SW480 (cell line): ENCODE measurements around the gene C22orf42.

Experiments used
- DNase-seq: peaks from one replicate; pipeline ENCODE4 v3.0.0-alpha.2; 2016; ENCODE audit warnings: low spot score

The C22orf42 gene

DNA sequence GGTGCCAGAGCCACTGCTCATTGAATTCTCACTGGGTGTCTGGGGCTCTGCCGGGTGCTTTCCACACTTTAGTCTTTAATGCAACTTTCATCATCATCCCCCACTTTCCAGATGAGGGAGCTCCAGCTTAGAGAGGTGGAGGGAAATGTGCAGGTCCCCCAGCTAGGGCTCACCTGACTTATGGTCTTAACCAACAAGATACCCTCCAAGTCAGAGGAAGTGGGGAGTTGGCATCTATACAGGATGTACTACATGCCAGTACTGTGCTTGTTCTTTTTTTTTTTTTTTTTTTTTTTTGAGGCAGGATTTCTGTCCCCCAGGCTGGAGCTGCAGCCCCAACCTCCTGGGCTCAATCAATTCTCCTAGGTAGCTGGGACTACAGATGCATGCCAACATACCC is 26.3 kb downstream of the C22orf42 start:
- no peak for DNase-seq

DNA sequence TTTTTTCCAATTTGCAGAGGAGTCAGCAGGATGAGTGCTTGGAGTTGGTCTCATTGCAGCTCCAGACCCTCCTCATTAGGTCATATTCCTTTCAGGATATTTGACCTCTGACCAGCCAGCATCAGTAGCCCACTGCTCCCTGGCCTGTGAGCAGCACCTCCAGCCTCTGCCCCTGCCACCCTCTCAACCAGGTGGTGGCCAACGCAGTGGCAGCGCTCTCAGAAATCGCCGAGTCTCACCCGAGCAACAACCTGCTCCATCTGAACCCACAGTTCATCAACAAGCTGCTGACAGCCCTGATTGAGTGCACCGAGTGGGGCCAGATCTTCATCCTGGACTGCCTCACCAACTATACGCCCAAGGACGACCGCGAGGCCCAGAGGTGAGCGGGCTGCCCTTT is 27.0 kb downstream of the C22orf42 start:
- DNase-seq, result no peak

DNA sequence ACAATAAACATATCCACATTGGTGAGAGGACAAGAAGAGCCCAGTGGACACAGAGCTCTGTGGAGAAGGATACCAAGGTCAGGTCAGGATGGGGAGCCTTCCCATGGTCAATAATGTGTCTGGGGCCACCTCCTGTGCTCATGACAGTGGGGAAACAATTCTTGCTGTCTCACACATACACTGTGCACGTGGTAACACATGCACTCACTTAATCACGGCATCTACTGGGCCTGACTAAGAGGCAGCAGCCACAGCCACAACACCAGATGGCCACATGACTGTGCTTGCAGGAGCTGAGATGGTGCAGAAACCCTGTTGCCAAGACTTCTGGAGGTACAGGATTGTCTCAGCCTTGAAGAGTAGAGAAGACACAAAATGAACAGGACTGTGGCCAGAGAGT is 28.6 kb downstream of the C22orf42 start:
- DNase-seq, result no peak

DNA sequence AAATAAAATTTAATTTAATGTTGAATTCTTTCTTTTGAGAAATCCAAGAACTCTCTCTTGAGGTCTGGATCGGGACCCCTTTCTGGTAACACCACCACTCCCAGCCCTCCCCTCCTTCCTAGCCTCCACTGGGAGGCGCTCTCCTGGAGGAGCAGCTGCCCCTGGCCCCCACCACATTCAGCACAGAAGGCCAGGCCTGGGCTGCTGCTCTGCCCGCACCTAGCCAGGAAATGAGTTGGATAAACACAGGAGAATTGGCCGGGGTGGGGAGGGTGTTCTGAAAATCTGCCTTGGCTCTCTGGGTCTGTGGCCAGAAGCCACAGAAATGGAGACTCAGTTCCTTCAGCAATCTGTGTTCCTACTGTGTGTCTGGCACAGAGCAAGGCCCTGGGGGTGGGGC is 31.2 kb downstream of the C22orf42 start:
- no peak for DNase-seq

DNA sequence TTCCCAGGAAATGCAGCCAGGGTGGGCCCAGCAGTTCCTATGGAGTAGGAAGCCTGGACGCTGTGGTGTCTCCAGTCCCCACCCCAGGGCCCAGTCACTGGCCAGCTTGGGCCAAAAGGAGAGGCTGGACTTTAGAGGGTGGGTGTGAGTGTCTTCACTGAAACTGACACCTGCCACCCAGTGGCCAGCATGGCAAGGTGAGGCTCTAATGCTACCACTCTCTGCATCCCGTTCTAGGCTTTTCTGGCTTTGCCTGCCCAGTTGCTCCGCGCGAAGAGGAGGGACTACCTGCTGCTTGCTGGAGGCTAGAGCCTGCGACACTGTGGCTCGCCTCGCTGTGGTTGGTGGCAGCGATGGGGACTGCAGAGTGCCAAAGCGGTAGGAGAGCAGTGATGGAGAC is 35.4 kb downstream of the C22orf42 start:
- DNase-seq, result peak; percentile 7

DNA sequence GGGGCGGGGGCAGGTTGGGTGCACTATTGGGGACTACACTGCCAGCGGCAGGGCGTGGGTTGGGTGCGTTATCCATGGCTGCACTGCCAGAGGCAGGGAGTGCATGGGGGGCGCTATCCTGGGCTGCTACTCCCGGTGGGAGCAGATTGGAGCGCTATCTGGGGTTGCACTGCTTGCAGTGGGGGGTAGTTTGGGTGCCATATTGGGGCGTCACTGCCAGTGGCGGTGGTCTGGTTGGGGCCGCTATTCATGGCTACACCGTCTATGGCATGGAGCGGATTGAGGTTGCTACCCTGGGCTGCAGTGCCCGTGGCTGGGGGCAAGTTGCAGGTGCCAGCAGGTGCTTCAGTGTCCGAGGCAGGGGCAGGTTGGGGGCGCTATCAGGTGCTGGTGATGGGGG is 36.2 kb downstream of the C22orf42 start:
- no peak for DNase-seq

DNA sequence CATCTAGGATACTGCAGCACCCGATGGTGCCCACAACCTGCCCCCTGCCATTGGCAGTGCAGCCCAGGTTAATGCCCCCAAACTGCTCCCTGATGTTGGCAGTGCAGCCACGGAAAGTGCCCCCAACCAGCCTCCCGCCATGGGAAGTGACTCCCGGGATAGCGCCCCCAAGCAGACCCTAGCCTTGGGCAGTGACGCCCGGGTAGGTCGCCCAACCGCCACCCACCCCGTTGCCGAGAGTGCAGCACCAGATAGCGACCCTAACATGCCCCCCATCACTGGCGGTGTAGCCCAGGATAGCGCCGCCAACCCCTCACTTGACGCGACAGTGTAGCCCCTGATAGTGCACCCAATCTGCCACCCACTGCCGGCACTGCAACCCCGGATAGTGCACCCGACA is 38.5 kb downstream of the C22orf42 start:
- no peak for DNase-seq

DNA sequence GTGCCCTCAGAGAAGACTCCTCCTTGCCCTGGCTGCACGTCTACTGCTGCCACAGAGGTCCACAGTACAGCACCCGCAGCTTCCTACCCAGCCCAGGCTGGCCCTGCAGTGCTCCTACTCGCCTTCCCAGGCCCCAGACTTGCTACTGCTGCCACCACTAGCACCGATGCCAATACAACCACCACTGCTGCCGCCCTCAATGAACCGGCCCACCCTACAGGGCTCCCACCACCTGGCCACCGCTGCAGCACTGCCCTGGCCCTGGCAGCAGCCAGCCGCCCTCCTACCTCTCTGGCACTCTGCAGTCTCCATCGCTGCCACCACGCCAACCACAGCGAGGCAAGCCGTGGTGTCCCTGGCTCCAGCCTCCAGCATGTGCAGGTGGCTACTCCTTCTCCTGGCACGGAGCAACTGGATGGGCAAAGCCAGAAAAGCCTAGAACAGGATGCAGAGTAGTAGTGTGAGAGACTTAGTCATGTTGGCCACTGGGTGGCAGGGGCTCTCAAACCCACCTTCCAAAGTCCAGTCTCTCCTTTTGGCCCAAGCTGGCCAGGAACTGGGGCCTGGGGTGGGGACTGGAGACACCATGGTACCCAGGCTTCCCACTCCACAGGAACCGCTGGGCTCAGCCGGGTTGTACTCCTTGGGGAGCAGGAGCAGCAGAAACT is 39.4 kb downstream of the C22orf42 start:
- DNase-seq, result no peak

DNA sequence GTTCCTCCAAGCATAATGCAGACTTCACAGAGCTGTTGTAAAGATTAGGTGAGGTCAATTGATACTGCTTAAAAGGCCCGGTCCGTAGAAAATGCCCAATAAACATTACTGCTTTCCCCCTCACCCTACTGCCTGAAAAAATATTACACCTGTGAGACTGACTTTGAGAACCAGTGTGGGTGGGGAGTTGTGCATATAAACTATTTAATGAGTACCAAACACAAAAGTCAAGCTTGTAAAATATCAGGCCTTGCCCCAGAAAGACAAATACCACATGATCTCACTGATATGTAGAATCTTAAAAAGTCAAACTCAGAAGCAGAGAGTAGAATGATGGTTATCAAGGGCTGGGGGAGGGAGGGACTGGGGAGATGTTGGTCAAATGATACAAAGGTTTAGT is 46.7 kb downstream of the C22orf42 start:
- DNase-seq, result no peak

DNA sequence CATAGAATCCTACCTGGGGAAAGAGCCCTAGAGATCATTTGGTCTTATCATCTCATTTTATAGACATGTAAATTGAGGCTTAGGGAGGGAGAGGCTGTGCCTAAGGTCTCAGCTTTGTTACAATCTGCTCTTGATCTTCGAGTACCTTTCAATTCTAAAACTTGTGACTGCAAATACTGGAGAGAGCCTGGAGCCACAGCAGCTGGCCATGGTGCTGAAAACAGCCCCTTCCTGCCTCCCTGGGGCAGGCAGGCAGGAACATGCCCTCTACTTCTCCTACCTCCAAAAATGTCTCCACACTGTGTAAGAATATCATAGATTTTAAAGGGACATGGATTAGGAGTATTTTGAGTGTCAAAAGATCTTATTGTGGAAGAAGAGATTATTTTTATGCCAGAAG is 52.2 kb downstream of the C22orf42 start:
- peak; percentile 14 for DNase-seq

DNA sequence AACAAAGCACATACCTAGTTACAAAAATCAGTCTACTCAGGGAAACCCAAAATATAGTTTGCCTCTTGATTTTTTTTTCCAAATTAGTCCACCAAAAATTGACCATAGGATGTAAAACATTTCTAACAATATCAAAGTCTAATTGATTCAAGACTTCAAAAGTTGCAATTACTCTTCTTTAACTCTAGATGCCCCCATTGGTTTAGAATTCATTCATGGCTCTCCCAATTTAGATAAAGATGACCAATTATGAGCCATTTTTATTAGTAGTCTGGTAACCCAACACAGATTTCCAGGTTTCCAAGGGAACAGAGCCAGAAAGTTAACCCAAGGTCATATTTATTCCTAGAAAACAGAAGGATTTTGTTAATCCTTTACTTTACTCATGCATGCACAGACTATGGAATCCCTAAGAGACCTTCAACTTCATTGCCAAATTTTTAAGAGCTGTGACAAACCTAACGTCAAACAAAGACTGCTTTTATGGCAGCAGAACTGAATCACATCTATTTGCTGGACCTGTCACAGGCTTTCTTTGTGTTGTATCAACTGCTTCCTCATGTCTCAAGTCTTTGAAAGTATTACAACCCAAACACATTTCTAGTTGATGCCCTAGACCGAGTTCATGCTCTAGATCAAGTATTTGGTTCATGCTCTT is 55.3 kb downstream of the C22orf42 start:
- DNase-seq, result peak; percentile 45

DNA sequence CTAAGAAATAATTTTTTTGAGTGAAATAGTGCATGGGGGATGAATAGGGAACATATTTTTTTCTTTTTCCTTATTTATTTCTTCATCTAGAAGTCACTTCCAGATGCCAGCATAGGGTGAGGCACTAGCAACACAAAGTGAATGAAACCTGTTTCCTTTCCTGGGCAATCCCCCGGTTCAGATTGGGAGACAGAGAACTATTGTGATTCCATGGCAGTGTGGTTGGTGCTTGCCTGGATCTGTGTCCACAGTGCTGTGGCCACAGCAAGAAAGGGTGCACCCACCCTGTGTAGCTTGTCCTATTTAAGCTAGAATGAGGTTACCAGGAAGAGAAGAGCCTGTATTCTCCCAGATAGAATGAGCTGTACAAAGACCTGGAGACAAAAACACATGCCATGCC is 58.4 kb downstream of the C22orf42 start:
- no peak for DNase-seq
